ENCODE measurements around the gene RBMS3. TPM values are rescaled to one million over a fixed set of nuclear protein-coding genes. Genes with fewer than 3 reads are reported as not detected.

RBMS3 gene
- total RNA-seq, 6 donors from 2014 or later = 39.8 to 102 (median 57.2) TPM

DNA sequence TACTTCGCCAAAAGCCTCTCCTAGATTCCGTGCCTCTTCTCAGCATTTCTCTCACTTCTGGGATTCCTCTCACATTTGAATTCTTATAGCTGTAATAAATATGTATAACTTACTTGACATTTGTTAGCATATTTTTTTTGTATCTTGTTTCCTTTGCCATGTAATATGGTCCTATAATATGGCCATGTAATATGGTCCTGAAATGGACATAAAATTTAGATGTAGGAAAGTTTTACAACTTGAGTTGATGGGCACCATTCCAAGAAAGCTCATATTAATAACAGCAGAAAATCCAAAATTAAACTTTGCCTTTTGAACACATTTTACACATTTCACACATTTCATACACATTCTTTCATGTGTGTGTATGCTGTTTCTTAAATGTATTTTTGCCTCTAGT is 480.6 kb downstream of the RBMS3 start:
- 91 to 95% methylated on average over 2 of the region's 2 CpGs for WGBS, 2 donors
- Histone ChIP-seq H3K36me3 (no peaks in the 10 kb centered on the region), H3K9me3 (no peaks in the 10 kb centered on the region), H3K4me3 (no peak overlapping the region), H3K27me3 (no peaks in the 10 kb centered on the region), H3K4me1 (peaks cover 35 to 48% (median 43%) of the 10 kb centered on the region in 4 donors), H3K27ac (peak overlapping the region in 3 of 4 donors; percentile 1 to 71 (median 2))
- DNase-seq (no peak), ATAC-seq (ENCODE audit: low FRiP score in 2 of 2) (no peak)
- no peak for TF ChIP-seq CTCF (IDR thresholded peaks at IDR 0.05)
- TF ChIP-seq EP300 (IDR thresholded peaks at IDR 0.05) = no peak
- TF ChIP-seq POLR2A (IDR thresholded peaks at IDR 0.05) = no peak

- peaks cover 23 to 42% (median 30%) of the 10 kb centered on the region in 4 donors for H3K4me1 ChIP-seq
- no peak for TF ChIP-seq POLR2A (IDR thresholded peaks at IDR 0.05)
- TF ChIP-seq POLR2AphosphoS5 (IDR thresholded peaks at IDR 0.05) = no peak
- no peak for TF ChIP-seq EP300 (IDR thresholded peaks at IDR 0.05)
- TF ChIP-seq CTCF (IDR thresholded peaks at IDR 0.05) = no peak
- no peak overlapping the region for H3K4me3 ChIP-seq
- ATAC-seq (ENCODE audit: low FRiP score in 2 of 2) = no peak
- WGBS, 2 donors = 85 to 88% methylated on average over 1 of the region's 1 CpG
- no peak for DNase-seq
- no peak overlapping the region for H3K27ac ChIP-seq
- H3K27me3 ChIP-seq = no peaks in the 10 kb centered on the region
- H3K9me3 ChIP-seq = no peaks in the 10 kb centered on the region
- H3K36me3 ChIP-seq = no peaks in the 10 kb centered on the region
Observed at GRCh38 chr3:29763115-29763514, 482.2 kb downstream of the RBMS3 start.

DNA sequence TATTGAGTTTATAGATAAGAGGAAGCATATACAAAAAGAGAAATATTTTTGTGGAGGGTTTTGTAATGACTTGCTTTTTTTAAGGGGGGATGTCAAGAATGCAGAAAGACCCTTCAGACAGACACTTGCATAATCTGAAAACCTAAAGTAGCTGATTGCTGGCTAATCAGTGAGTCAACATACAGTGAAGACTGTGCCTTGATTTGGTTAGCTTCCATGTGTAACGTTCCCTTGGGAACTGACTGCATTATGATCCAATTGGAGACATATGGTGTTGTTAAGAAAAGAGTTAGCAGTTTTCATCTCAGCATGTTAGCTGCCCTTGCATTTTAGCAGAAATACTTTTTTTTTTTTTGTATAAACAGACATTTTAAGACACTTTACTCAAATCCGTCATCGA is 483.2 kb downstream of the RBMS3 start:
- TF ChIP-seq POLR2A (IDR thresholded peaks at IDR 0.05) (no peak), POLR2AphosphoS5 (IDR thresholded peaks at IDR 0.05) (no peak), CTCF (IDR thresholded peaks at IDR 0.05) (no peak), EP300 (IDR thresholded peaks at IDR 0.05) (no peak)
- H3K4me1 ChIP-seq = peaks cover 15 to 36% (median 21%) of the 10 kb centered on the region in 4 donors
- no peak overlapping the region for H3K4me3 ChIP-seq
- no peaks in the 10 kb centered on the region for H3K36me3 ChIP-seq
- DNase-seq = no peak
- no peaks in the 10 kb centered on the region for H3K9me3 ChIP-seq
- no peaks in the 10 kb centered on the region for H3K27me3 ChIP-seq
- 74 to 80% methylated on average over 3 of the region's 3 CpGs for WGBS, 2 donors
- ATAC-seq (ENCODE audit: low FRiP score in 2 of 2) = no peak
- no peak overlapping the region for H3K27ac ChIP-seq

- 36 to 43% methylated on average over 2 of the region's 2 CpGs for WGBS, 2 donors
Observed at GRCh38 chr3:29764603-29765254, 483.9 kb downstream of the RBMS3 start.

More at GRCh38 chr3:29764603-29765254, 483.9 kb downstream of the RBMS3 start:
- H3K9me3 ChIP-seq = no peaks in the 10 kb centered on the region
- no peak overlapping the region for H3K4me3 ChIP-seq
- DNase-seq (no peak), ATAC-seq (ENCODE audit: low FRiP score in 2 of 2) (peak in 1 of 2 donors; percentile 59)
- TF ChIP-seq POLR2AphosphoS5 (IDR thresholded peaks at IDR 0.05) (no peak), CTCF (IDR thresholded peaks at IDR 0.05) (peak in 5 of 6 experiments; percentile 27 to 64 (median 51)), POLR2A (IDR thresholded peaks at IDR 0.05) (no peak)
- no peaks in the 10 kb centered on the region for H3K36me3 ChIP-seq
- H3K4me1 ChIP-seq = peaks cover 9 to 29% (median 14%) of the 10 kb centered on the region in 4 donors
- H3K27me3 ChIP-seq = no peaks in the 10 kb centered on the region
- no peak overlapping the region for H3K27ac ChIP-seq

Data from upper lobe of left lung (tissue), 6 donors.